HG03066 (cell line): Measurements from ENCODE around the gene RAPGEF2.
"Not testable (repeated sequence)": the region's sequence is repeated elsewhere in the genome, so short reads cannot be mapped to it uniquely, and the experiment has no call there.

Source experiments
- ATAC-seq: cut with Tn5 transposase; IDR thresholded peaks from one replicate; pipeline ENCODE4 v1.9.1; 2021; ENCODE audit warnings: low read depth; ENCODE audit not compliant: unreplicated experiment

Gene RAPGEF2

GRCh38 chr4:159227984-159228383, 125.1 kb downstream of the RAPGEF2 start:
- no peak for ATAC-seq

- ATAC-seq, result no peak
Measured at GRCh38 chr4:159229164-159229563, 126.3 kb downstream of the RAPGEF2 start.

GRCh38 chr4:159232465-159233106, 129.7 kb downstream of the RAPGEF2 start:
- no peak for ATAC-seq

- ATAC-seq, result no peak
Measured at GRCh38 chr4:159235779-159236368, 133.0 kb downstream of the RAPGEF2 start.

GRCh38 chr4:159237975-159238374, 135.1 kb downstream of the RAPGEF2 start:
- ATAC-seq, result no peak

GRCh38 chr4:159238631-159239030, 135.8 kb downstream of the RAPGEF2 start:
- no peak for ATAC-seq

GRCh38 chr4:159239629-159240028, 136.8 kb downstream of the RAPGEF2 start:
- no peak for ATAC-seq

- no peak for ATAC-seq
Measured at GRCh38 chr4:159240046-159240445, 137.2 kb downstream of the RAPGEF2 start.

GRCh38 chr4:159240687-159241086, 137.8 kb downstream of the RAPGEF2 start:
- no peak for ATAC-seq

GRCh38 chr4:159242427-159242826, 139.5 kb downstream of the RAPGEF2 start:
- ATAC-seq, result no peak

- ATAC-seq, result no peak
Measured at GRCh38 chr4:159248384-159249178, 145.7 kb downstream of the RAPGEF2 start.

GRCh38 chr4:159250751-159251325, 148.0 kb downstream of the RAPGEF2 start:
- no peak for ATAC-seq

- ATAC-seq, result not testable (repeated sequence)
Measured at GRCh38 chr4:159251580-159251979, 148.7 kb downstream of the RAPGEF2 start.

GRCh38 chr4:159252491-159252890, 149.6 kb downstream of the RAPGEF2 start:
- ATAC-seq, result no peak

GRCh38 chr4:159256037-159256436, 153.2 kb downstream of the RAPGEF2 start:
- no peak for ATAC-seq

GRCh38 chr4:159258889-159259560, 156.1 kb downstream of the RAPGEF2 start:
- no peak for ATAC-seq

GRCh38 chr4:159264057-159264456, 161.2 kb downstream of the RAPGEF2 start:
- no peak for ATAC-seq

- no peak for ATAC-seq
Measured at GRCh38 chr4:159266981-159267868, 164.3 kb downstream of the RAPGEF2 start.

- ATAC-seq, result no peak
Measured at GRCh38 chr4:159267869-159268285, 165.0 kb downstream of the RAPGEF2 start.

- no peak for ATAC-seq
Measured at GRCh38 chr4:159268607-159269006, 165.7 kb downstream of the RAPGEF2 start.
